Measurements from ENCODE around the gene ATP5PD.

Gene ATP5PD

GRCh38 chr17:75077496-75078283, 30.9 kb upstream of the ATP5PD start:
- no CpG with 5 or more reads among the region's 53 CpGs for WGBS (ENCODE audit: extremely low coverage, insufficient coverage, insufficient read length)
- DNase-seq, result peak; percentile 51 to 73
- Histone ChIP-seq H2AK5ac (ENCODE audit: low read length) (peak overlapping the region; percentile 89), H3K36me3 (ENCODE audit: control insufficient read depth in 1 of 2, insufficient read depth in 2 of 2, low read length in 2 of 2) (no peaks in the 10 kb centered on the region), H2AFZ (ENCODE audit: insufficient read depth, low read length, poor library complexity) (peak overlapping the region; percentile 28), H2BK120ac (ENCODE audit: insufficient read depth, low read length, poor library complexity) (peak overlapping the region; percentile 67), H3K4ac (ENCODE audit: low read depth, low read length) (peak overlapping the region; percentile 30), H4K91ac (ENCODE audit: low read depth, low read length) (peak overlapping the region; percentile 89), H2BK5ac (ENCODE audit: low read depth, low read length, poor library complexity) (peak overlapping the region; percentile 32), H4K12ac (ENCODE audit: low read depth, low read length) (no peak overlapping the region), H3K9me3 (ENCODE audit: insufficient read depth, low read depth, low read length) (no peaks in the 10 kb centered on the region), H3K27ac (ENCODE audit: low read depth, low read length) (no peak overlapping the region), H3K27me3 (ENCODE audit: insufficient read depth, low read length) (no peaks in the 10 kb centered on the region), H3K9ac (ENCODE audit: low read length) (no peak overlapping the region), H3K4me1 (ENCODE audit: control insufficient read depth in 1 of 2, insufficient read depth in 2 of 2, low read length in 2 of 2) (peaks cover 23 to 34% of the 10 kb centered on the region in 2 experiments), H3K79me1 (ENCODE audit: low read length) (peaks cover 19% of the 10 kb centered on the region), H3K4me2 (ENCODE audit: low read length) (no peak overlapping the region), H3K18ac (ENCODE audit: low read length) (peak overlapping the region; percentile 4), H2BK12ac (ENCODE audit: low read length) (peak overlapping the region; percentile 23), H3K23ac (ENCODE audit: low read length) (no peak overlapping the region), H4K8ac (ENCODE audit: low read depth, low read length) (peak overlapping the region; percentile 5), H3K14ac (ENCODE audit: low read length) (peak overlapping the region; percentile 46), H3K79me2 (ENCODE audit: control insufficient read depth, insufficient read depth, low read length, poor library complexity) (peaks cover 2% of the 10 kb centered on the region), H3K4me3 (ENCODE audit: low read depth, low read length) (no peak overlapping the region)

- no peaks in the 10 kb centered on the region for H3K27me3 ChIP-seq (ENCODE audit: insufficient read depth, low read length)
- H3K4me3 ChIP-seq (ENCODE audit: low read depth, low read length), result no peak overlapping the region
- peak overlapping the region; percentile 23 for H2BK12ac ChIP-seq (ENCODE audit: low read length)
- no peak for DNase-seq
- H4K91ac ChIP-seq (ENCODE audit: low read depth, low read length), result peak overlapping the region; percentile 89
- H3K36me3 ChIP-seq (ENCODE audit: control insufficient read depth in 1 of 2, insufficient read depth in 2 of 2, low read length in 2 of 2), result no peaks in the 10 kb centered on the region
- H2BK5ac ChIP-seq (ENCODE audit: low read depth, low read length, poor library complexity), result peak overlapping the region; percentile 9
- H3K27ac ChIP-seq (ENCODE audit: low read depth, low read length), result no peak overlapping the region
- H2AK5ac ChIP-seq (ENCODE audit: low read length), result peak overlapping the region; percentile 89
- peak overlapping the region; percentile 5 for H4K8ac ChIP-seq (ENCODE audit: low read depth, low read length)
- H3K14ac ChIP-seq (ENCODE audit: low read length), result peak overlapping the region; percentile 5
- H2AFZ ChIP-seq (ENCODE audit: insufficient read depth, low read length, poor library complexity), result peak overlapping the region; percentile 1
- no CpG with 5 or more reads among the region's 30 CpGs for whole genome bisulfite sequencing (ENCODE audit: extremely low coverage, insufficient coverage, insufficient read length)
- no peak overlapping the region for H3K23ac ChIP-seq (ENCODE audit: low read length)
- peak overlapping the region; percentile 30 for H3K4ac ChIP-seq (ENCODE audit: low read depth, low read length)
- H3K9me3 ChIP-seq (ENCODE audit: insufficient read depth, low read depth, low read length), result no peaks in the 10 kb centered on the region
- no peak overlapping the region for H4K12ac ChIP-seq (ENCODE audit: low read depth, low read length)
- H2BK120ac ChIP-seq (ENCODE audit: insufficient read depth, low read length, poor library complexity), result peak overlapping the region; percentile 67
- H3K18ac ChIP-seq (ENCODE audit: low read length), result peak overlapping the region; percentile 4
- peaks cover 18% of the 10 kb centered on the region for H3K79me1 ChIP-seq (ENCODE audit: low read length)
- no peak overlapping the region for H3K9ac ChIP-seq (ENCODE audit: low read length)
- peaks cover 23 to 30% of the 10 kb centered on the region in 2 experiments for H3K4me1 ChIP-seq (ENCODE audit: control insufficient read depth in 1 of 2, insufficient read depth in 2 of 2, low read length in 2 of 2)
- peaks cover 2% of the 10 kb centered on the region for H3K79me2 ChIP-seq (ENCODE audit: control insufficient read depth, insufficient read depth, low read length, poor library complexity)
- no peak overlapping the region for H3K4me2 ChIP-seq (ENCODE audit: low read length)
These were observed 30.3 kb upstream of the ATP5PD start for GRCh38 chr17:75077072-75077495.

GRCh38 chr17:75075597-75076336, 29.0 kb upstream of the ATP5PD start:
- H2BK12ac ChIP-seq (ENCODE audit: low read length), result no peak overlapping the region
- H3K4me3 ChIP-seq (ENCODE audit: low read depth, low read length), result no peak overlapping the region
- no peak overlapping the region for H3K18ac ChIP-seq (ENCODE audit: low read length)
- H3K9me3 ChIP-seq (ENCODE audit: insufficient read depth, low read depth, low read length), result no peaks in the 10 kb centered on the region
- no peaks in the 10 kb centered on the region for H3K36me3 ChIP-seq (ENCODE audit: control insufficient read depth in 1 of 2, insufficient read depth in 2 of 2, low read length in 2 of 2)
- no CpG with 5 or more reads among the region's 4 CpGs for WGBS (ENCODE audit: extremely low coverage, insufficient coverage, insufficient read length)
- H3K9ac ChIP-seq (ENCODE audit: low read length), result no peak overlapping the region
- no peak overlapping the region for H2BK120ac ChIP-seq (ENCODE audit: insufficient read depth, low read length, poor library complexity)
- no peak overlapping the region for H2BK5ac ChIP-seq (ENCODE audit: low read depth, low read length, poor library complexity)
- no peak for DNase-seq
- no peak overlapping the region for H3K4ac ChIP-seq (ENCODE audit: low read depth, low read length)
- no peak overlapping the region for H3K4me2 ChIP-seq (ENCODE audit: low read length)
- no peak overlapping the region for H2AK5ac ChIP-seq (ENCODE audit: low read length)
- H3K4me1 ChIP-seq (ENCODE audit: control insufficient read depth in 1 of 2, insufficient read depth in 2 of 2, low read length in 2 of 2), result peaks cover 23 to 30% of the 10 kb centered on the region in 2 experiments
- no peak overlapping the region for H4K91ac ChIP-seq (ENCODE audit: low read depth, low read length)
- H4K8ac ChIP-seq (ENCODE audit: low read depth, low read length), result no peak overlapping the region
- no peak overlapping the region for H4K12ac ChIP-seq (ENCODE audit: low read depth, low read length)
- no peak overlapping the region for H2AFZ ChIP-seq (ENCODE audit: insufficient read depth, low read length, poor library complexity)
- no peak overlapping the region for H3K23ac ChIP-seq (ENCODE audit: low read length)
- peaks cover 2% of the 10 kb centered on the region for H3K79me2 ChIP-seq (ENCODE audit: control insufficient read depth, insufficient read depth, low read length, poor library complexity)
- H3K14ac ChIP-seq (ENCODE audit: low read length), result no peak overlapping the region
- H3K27me3 ChIP-seq (ENCODE audit: insufficient read depth, low read length), result no peaks in the 10 kb centered on the region
- H3K79me1 ChIP-seq (ENCODE audit: low read length), result peaks cover 18% of the 10 kb centered on the region
- H3K27ac ChIP-seq (ENCODE audit: low read depth, low read length), result no peak overlapping the region

- no CpG with 5 or more reads among the region's 14 CpGs for WGBS (ENCODE audit: extremely low coverage, insufficient coverage, insufficient read length)
- H3K4me1 ChIP-seq (ENCODE audit: control insufficient read depth in 1 of 2, insufficient read depth in 2 of 2, low read length in 2 of 2), result peaks cover 23 to 28% of the 10 kb centered on the region in 2 experiments
- no peaks in the 10 kb centered on the region for H3K27me3 ChIP-seq (ENCODE audit: insufficient read depth, low read length)
- no peaks in the 10 kb centered on the region for H3K36me3 ChIP-seq (ENCODE audit: control insufficient read depth in 1 of 2, insufficient read depth in 2 of 2, low read length in 2 of 2)
- no peak overlapping the region for H2BK120ac ChIP-seq (ENCODE audit: insufficient read depth, low read length, poor library complexity)
- peaks cover 2% of the 10 kb centered on the region for H3K79me2 ChIP-seq (ENCODE audit: control insufficient read depth, insufficient read depth, low read length, poor library complexity)
- H3K9ac ChIP-seq (ENCODE audit: low read length), result no peak overlapping the region
- H3K9me3 ChIP-seq (ENCODE audit: insufficient read depth, low read depth, low read length), result no peaks in the 10 kb centered on the region
- no peak for DNase-seq
- no peak overlapping the region for H4K12ac ChIP-seq (ENCODE audit: low read depth, low read length)
- H3K4me2 ChIP-seq (ENCODE audit: low read length), result no peak overlapping the region
- no peak overlapping the region for H3K27ac ChIP-seq (ENCODE audit: low read depth, low read length)
- no peak overlapping the region for H2AFZ ChIP-seq (ENCODE audit: insufficient read depth, low read length, poor library complexity)
- no peak overlapping the region for H2BK5ac ChIP-seq (ENCODE audit: low read depth, low read length, poor library complexity)
- no peak overlapping the region for H3K4ac ChIP-seq (ENCODE audit: low read depth, low read length)
- H3K4me3 ChIP-seq (ENCODE audit: low read depth, low read length), result no peak overlapping the region
- H4K8ac ChIP-seq (ENCODE audit: low read depth, low read length), result no peak overlapping the region
- H3K18ac ChIP-seq (ENCODE audit: low read length), result no peak overlapping the region
- no peak overlapping the region for H3K14ac ChIP-seq (ENCODE audit: low read length)
- H2BK12ac ChIP-seq (ENCODE audit: low read length), result no peak overlapping the region
- H3K79me1 ChIP-seq (ENCODE audit: low read length), result peaks cover 18% of the 10 kb centered on the region
- H3K23ac ChIP-seq (ENCODE audit: low read length), result no peak overlapping the region
- H2AK5ac ChIP-seq (ENCODE audit: low read length), result no peak overlapping the region
- H4K91ac ChIP-seq (ENCODE audit: low read depth, low read length), result no peak overlapping the region
These were observed 27.8 kb upstream of the ATP5PD start for GRCh38 chr17:75074532-75074931.
